NCI-H1048 (cell line): ENCODE data around the gene ZNF385C.
"Not testable (repeated sequence)": the region's sequence is repeated elsewhere in the genome, so short reads cannot be mapped to it uniquely, and the experiment has no call there.

Experiments
- DNase-seq: peaks from one replicate; lab custom pipeline; 2025; lab: John Stamatoyannopoulos, UW

The ZNF385C gene, protein sequence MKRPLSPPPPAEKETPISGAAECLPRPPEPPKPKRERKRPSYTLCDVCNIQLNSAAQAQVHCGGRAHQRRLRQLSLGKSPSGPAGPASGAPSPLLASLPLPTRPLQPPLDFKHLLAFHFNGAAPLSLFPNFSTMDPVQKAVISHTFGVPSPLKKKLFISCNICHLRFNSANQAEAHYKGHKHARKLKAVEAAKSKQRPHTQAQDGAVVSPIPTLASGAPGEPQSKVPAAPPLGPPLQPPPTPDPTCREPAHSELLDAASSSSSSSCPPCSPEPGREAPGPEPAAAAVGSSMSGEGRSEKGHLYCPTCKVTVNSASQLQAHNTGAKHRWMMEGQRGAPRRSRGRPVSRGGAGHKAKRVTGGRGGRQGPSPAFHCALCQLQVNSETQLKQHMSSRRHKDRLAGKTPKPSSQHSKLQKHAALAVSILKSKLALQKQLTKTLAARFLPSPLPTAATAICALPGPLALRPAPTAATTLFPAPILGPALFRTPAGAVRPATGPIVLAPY

DNA sequence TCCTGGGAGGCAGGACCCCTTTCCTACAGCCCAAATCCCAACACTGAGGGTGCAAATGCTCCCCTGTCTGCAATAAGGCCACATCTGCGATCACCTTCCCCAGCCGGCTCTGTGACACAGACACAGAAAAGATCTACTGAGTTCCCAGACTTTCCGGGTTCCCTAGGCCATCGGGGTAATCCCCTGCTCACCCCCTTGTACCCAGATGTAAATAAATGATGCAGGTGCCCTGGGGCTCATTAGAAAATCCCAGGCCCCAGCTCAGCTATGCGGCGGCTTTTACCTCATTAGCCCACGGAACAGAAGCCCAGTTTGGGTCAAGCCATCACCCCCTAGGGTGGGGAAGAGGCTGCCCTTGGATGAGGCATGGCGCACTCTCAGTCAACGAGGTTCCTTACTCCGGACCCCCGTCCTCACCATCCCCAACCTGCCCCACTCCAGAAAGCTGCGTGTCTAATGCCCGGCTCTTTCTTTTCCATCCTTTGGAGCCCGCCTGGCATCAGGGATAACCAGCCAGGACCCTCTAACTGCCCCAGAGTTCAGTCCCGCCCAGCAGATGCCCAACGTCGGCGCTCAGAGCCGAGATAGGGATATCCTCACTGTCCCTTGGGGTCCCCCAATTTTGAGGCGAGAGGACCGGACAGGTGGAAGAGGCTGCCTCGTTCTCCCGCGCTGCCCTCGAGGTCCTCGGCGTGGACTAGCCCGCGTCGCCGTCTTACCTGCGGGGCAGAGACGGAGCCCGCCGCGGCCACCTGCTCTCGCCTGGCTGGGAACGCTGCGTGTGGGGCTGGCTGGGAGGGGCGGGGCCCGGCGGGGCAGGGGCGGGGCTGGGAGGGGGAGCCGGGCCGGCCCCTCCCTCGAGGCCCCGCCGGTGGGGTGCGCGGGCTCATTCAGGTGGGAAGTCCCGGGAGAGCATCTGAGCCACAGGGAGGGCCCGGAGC, at the start of gene ZNF385C:
Gene ZNF385C, minus strand, starts transcription at position 783 of the 941 bp plus-strand sequence. CDS start 35,417 bp downstream, outside the sequence.
- no peak for DNase-seq

DNA sequence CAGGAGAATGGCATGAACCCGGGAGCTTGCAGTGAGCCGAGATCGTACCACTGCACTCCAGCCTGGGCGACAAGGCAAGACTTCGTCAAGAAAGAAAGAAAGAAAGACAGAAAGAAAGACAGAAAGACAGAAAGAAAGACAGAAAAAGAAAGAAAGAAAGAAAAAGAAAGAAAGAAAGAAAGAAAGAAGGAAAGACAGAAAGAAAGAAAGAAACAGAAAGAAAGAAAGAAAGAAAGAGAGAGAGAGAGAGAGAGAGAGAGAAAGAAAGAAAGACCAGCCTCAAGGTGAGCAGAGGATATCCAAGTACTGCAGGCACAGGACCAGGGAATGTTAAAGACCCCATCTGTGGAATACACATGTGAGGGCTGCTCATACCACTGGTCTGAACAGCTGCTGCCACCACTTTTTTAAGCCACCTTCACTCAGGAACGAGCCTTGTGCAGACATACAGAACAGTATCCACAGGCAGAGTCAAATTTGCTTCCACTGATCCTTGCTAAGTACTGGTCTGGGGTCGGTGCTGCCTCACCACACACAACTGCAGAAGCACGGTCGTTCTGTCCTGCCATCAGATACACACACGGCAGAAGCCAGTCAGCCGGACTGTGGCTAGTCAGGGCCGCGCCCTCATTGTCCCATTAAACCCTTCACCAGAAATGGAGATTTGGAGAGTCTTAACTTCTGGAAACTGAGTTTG, 48.8 kb upstream of the ZNF385C start:
- no peak for DNase-seq

DNA sequence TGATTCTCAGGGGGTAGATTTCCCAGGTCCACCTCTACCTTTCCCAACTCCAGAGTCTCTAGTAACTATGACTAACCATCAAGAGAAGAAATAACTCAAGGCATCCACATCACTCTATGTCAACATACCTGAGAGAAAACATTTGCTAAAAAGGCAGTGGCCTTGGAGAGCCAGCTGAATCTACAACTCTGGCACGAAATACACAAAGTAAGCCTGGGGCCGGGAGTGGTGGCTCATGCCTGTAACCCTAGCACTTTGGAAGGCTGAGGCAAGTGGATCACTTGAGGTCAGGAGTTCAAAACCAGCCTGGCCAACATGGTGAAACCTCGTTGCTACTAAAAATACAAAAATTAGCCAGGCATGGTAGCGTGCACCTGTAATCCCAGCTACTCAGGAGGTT, 44.9 kb upstream of the ZNF385C start:
- not testable (repeated sequence) for DNase-seq

DNA sequence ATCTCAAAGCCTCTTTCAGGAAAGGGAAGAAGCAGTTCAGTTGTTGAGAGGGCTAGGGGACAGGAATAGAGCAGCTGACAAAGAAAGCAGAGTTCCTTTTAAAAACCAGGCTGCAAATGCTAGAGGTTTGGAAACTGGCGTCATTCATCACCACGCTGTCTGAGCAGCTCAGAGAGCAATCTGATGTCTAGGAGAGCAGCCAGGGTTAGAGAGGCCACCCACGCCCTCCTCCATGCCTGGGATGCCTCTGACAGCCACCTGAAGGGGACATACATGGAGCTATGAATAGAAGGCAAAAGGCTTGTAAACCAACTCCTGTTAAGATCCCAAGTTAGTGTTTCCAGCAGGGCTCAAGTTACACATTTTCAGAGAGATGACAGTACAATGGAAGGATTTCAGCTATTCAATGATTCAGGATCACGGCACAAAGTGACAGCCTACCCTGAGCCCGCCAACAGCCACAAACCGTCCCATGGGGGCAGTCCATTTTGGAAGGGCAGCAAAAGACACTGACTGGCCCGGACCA, 44.2 kb upstream of the ZNF385C start:
- no peak for DNase-seq

DNA sequence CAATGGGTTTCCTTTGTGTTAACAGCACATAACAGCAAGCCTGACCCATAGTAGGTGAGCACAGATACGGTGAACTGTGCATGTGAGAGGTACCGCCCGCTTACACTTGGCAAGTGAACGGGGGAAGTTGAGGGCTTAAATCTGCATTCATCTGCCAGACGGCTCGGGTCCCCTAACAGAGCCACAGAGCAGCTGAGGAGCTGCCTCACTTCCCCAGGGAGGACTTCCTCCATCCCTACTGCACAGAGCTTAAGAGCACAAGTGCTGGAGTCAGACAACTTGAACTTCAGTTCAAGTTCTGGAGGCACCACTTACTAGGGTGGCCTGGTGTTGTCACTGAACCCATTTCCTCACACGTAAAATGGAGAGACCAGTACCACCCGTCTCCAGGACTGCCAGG, 43.1 kb upstream of the ZNF385C start:
- DNase-seq = no peak

DNA sequence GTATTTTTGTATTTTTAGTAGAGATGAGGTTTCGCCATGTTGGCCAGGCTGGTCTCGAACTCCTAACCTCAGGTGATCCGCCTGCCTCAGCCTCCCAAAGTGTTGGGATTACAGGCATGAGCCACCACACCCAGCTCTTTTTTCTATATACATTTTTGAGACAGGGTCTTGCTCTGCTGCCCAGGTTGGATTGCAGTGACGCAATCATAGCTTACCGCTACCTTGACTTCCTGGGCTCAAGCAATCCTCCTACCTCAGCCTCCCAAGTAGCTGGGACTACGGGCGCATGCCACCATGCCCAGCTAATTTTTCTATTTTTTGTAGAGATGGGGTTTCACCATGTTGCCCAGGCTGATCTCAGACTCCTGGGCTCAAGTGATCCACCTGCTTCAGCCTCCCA, 42.4 kb upstream of the ZNF385C start:
- DNase-seq = not testable (repeated sequence)

DNA sequence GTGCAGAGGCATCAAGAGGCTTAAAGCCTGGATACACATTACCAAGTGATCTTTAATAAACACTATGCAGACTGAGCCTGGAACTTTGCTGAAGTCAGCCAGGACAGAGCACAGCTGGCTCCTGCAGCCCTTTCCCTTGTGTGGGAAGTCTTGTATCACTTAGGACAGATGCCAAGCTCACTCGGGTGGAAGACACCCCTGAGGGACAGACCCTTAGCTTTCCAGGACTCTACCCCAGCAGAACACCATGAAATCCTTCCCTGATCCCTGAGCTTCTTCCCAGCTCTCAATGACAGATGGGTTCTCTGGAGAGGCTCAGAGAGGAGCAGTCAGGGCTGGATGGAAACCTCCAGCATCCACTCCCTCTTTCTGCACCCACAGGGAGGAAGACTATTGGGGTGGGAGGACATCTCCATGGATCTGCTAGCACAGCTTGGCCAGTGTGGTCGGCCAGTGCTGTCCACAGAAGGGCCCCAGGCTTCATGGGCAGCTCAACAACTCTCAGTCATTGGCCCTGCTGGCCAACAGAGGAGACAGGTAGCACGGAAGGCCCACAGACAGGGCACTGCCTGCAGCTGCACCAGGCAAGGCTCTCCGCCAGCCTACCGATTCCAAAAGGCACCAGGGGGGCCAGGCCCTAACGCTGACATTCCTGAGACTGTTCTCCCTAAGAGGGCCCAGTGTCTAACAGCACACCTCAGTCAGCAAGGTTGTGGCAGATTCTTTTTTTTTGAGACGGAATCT, 40.6 kb upstream of the ZNF385C start:
- no peak for DNase-seq

DNA sequence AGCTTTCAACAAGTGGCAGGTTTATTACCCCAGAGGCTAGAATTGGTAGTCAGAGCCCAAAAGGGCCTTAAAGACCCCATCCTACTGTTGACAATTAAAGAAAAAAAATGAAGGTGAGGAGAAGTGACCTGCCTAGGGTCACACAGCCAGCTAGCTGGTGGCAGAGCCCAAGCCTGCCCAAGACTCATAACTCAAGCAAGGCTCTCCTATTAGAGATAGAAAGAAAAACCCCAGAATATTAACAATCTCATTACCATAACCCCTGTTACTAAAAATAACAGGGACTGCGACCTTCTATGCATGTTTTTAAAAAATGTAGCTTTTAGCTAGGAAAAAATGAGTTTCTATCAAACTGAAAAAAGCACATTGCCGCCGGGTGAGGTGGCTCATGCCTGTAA, 38.4 kb upstream of the ZNF385C start:
- DNase-seq = no peak

DNA sequence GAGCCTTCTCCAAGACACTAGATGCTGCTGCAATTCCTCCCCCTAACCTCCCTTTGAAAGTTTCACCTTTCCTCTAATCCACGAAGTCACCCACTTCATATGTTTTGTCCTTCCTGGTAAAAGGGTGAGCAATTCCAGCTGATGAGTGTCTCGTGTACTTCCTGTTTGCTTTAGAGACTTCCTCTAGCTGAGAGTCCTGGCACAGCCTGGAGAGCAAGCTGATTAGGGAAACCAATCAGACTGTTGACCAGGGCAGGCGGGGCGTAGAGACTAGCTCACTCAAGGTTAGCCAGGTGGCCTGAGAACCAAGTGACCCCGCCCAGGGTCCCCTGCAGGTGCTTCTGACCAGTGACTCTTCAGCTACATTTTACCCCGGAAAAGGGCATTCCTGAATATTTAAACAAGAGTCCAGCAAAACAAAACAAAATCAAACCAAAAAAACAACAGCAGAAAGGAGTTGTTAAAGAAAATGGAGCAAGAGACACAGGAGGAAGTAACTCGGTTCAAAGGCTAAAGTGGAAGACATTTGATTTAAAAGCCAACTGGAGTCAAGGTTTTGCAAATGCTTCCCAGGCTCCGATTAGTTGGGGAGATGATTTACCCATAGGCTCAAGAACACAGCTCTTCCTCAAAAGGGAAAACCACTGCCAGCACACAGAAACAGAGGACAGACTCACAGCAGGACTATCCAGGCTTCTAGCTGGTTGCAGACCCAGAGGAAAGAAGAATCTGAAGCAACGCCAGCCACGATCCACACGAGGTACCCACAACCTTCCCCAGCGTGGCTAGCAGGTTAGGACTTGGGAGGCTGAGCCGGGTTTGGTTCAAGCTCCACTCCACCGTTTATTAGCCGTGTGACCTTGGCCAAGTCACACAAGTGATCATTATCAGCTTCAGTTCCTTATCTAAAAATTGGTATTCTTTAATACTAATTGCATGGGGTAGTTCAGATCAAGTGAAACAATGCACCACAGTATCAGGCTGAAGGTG, 37.7 kb upstream of the ZNF385C start:
- DNase-seq = no peak

DNA sequence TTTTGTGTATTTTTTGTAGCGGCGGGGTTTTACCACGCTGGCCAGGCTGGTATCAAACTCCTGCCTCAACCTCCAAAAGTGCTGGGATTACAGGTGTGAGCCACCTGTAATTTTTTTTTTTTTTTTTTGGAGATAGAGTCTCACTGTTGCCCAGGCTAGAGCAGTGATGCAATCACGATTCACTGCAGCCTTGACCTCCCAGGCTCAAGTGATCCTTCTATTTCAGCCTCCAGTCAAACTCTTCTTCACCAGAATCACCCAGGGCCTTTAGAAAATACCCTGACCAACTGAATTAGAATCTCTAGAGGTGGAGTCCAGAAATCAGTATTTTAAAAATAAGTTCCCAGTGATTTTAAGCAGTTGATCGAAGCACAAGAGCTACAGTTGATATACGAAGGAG, 36.9 kb upstream of the ZNF385C start:
- no peak for DNase-seq

DNA sequence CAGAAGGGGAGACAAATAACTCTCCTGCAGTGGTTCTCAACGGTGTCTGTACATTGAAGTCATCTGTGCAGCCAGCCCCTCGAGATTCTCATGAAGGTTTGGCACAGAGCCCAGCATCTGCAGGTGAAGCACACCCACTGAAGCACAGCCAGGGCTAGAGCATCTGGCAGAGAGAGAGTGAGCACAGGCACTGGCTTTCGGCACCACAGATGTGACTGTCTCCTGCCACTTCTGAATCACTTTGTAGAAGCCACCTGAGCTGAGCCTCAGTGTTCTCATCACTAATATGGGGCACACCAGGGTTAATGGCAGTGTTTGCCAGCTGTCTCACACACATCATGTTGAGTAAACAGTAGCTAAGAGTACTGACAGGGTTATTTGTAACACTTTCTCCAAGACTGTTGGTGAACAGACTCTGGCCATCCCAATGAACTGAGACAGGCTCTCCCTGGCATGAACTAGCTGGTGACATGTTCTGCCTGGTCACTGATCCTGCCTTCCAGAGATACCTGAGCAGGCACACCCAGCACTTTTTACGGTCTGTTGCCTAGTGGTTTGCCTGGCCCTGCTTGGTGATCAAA, 35.3 kb upstream of the ZNF385C start:
- no peak for DNase-seq

DNA sequence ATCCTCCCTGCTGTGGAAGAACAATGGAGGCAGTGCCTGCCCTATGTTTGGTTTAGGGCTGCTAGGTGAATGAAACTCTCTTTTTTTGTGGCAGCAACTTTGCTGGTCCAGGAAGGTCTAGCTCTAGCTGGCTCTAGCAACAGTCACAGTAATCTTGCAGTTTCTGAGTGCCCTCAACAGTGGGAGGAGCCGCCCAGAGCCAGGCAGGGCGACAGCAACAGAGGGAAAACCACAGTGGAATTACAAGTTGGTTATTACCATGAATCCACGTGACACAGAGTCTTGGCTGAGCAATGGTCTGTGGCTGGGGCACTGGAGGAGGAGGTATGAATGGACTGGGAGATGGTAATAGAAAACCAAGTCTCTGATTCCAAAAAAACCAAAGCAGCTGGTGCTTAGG, 34.7 kb upstream of the ZNF385C start:
- DNase-seq = no peak

DNA sequence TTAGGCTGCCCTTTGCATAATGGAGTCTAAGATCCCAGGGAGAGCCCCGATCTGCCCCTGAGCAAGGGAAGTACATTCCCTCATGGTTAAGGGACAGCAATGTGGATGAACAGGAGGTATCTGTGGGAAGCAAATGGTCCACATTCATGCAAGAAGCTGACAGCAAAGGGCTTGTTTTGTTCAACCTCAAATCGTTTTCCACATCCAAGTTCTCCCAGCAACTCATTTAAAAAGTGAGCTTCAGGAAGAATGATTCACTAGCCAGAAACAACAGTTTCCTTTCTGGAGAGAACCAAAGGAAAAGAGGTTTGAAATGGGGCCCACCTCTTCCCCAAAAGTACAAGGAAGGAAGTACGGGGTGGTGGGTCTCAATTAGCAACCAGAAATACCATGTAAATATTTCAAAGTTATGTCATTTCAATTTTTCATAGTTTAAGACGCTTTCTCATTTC, 33.7 kb upstream of the ZNF385C start:
- DNase-seq = no peak

DNA sequence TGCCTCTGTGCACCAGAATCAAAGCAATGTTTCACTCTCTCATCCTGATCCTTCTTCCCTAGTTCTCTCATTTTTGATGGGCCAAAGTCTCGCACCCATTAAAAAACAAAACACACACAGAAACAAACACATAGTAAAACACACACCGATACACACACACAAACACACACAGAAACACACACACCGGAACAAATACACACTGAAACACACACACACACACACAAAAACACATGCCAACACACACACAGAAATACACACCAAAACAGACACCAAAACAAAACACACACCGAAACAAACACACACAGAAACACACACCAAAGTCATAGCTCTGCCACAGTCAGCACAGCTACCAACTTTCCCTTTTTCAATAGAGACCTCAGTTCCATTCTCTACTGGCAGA, 33.0 kb upstream of the ZNF385C start:
- no peak for DNase-seq

DNA sequence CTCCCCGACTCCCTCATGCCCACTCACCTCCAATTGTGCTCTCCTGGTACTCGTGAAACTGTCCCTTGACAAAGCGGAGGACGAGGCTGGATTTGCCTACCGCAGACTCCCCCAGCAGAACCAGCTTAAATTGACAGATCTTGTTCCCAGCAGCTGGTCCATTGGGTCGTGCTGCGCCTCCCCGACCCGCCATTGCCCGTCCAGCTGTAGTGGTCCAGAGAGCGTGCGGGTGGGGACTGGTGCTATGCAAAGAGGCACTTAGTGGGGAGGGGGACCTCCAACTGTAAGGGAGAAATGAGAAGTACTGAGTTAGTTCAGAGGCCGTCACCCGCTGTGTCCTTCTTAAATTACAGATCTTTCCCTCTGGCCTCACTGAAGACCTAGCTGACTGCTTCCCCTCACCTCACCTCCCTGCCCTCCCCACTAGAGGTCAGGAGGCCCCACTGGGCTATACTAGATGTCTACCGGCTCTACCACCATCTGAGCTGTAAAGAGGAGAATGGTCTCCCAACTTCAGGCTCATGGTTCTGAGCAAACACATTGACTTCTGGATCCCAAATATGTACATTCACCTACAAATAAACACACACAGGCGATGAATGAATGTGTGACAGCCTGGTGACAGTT, 32.1 kb upstream of the ZNF385C start:
- DNase-seq = no peak

DNA sequence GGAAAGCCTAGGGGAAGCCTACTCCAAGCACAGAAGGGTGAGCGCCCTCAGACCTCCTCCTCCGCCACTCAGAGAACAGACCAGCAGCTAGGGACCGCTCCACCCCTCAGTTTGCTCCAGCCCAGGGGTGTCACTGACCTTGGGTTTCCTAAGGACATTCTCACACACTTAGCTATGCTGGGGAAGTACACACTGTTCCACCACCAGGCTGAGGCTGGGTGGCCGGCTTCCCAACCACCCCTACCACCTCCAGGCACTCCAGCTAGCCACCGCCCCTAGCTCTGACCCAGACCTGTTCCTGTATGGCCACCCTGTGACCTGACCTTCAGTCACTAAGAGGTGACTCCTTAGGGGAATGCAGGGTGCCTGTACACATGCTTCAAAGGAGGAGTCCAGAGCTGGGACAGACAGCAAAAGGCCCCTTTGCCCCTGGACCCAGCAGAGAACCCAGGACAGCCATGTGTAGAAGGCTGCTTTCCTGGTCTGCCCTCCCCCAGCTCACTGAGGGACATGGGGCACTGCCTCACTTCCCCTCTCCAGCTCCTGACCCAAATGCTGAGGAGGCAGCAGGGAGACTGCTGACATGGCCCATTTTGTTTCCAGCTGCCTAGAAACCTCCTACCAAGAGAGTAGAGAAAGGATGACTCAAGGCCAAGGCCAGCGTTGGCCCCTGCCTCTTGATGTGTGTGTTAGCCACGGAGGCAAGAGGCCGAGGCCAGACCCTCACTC, 31.0 kb upstream of the ZNF385C start:
- no peak for DNase-seq

DNA sequence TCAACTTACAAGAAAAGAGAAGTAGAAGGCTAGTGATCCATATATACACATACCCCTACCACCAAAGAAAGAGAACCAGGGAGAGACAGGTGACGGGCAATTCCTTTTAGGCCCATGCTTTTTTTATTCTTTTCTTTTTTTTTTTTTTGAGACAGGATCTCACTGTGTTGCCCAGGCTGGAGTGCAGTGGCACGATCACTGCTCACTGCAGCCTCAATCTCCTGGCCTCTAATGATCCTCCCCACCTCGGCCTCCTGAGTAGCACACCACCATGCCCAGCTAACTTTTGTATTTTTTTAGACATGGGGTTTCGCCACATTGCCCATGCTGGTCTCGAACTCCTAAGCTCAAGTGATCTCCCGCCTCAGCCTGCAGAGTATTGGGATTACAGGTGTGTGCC, 29.1 kb upstream of the ZNF385C start:
- DNase-seq = no peak

DNA sequence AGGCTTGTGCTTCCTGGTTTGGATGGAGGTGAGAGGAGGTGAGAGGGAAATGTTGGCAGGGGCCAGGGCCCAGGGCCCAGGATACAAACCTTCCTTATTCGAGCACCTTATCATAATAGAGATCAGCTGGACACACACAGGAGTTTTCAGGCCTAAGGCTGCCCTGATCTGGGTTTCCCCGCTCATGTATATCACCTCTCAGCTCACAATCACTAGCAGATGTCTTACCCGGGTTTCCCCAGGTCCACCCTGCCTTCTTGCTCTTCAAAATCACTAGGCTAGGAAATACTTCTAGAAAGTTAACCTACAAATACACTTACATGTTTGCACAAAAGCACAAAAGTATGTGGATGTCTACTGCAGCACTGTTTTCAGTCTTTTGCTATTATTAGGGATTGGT, 28.6 kb upstream of the ZNF385C start:
- DNase-seq = no peak
